ENCODE results near the gene TGFBI. TPM values are rescaled to one million over a fixed set of nuclear protein-coding genes. Genes with fewer than 3 reads are reported as not detected.

TGFBI gene
- total RNA-seq, 2 donors from 2014 or later, result 47.5 to 63.3 TPM

- Histone ChIP-seq H3K9ac (ENCODE audit: low read depth in 2 of 2, low read length in 2 of 2) (no peak overlapping the region), H3K4me3 (no peak overlapping the region), H3K4me1 (no peaks in the 10 kb centered on the region), H3K27ac (no peak overlapping the region), H3K27me3 (no peaks in the 10 kb centered on the region), H3K36me3 (no peaks in the 10 kb centered on the region), H3K9me3 (no peaks in the 10 kb centered on the region)
- DNase-seq, result no peak
- TF ChIP-seq CTCF (IDR thresholded peaks at IDR 0.05), result no peak
- intact Hi-C loops (cut with DNase I), result loop anchor here (5.0 kb wide), 1 partner anchor 145 kb away; no protein-coding TSS in a partner anchor
Measured at GRCh38 chr5:136067422-136067821, 38.6 kb downstream of the TGFBI start.

- no peak overlapping the region for H3K4me3 ChIP-seq
Measured at GRCh38 chr5:136070486-136071285, 41.9 kb downstream of the TGFBI start.

GRCh38 chr5:136073714-136074529 lies 45.1 kb downstream of the TGFBI start:
- Histone ChIP-seq H3K36me3 (no peaks in the 10 kb centered on the region), H3K27me3 (no peaks in the 10 kb centered on the region), H3K9me3 (no peaks in the 10 kb centered on the region), H3K27ac (no peak overlapping the region), H3K4me3 (no peak overlapping the region), H3K9ac (ENCODE audit: low read depth in 2 of 2, low read length in 2 of 2) (no peak overlapping the region), H3K4me1 (no peaks in the 10 kb centered on the region)
- DNase-seq, result no peak
- no peak for TF ChIP-seq CTCF (IDR thresholded peaks at IDR 0.05)
- intact Hi-C loops (cut with DNase I), result no loop called here

More at GRCh38 chr5:136070486-136071285, 41.9 kb downstream of the TGFBI start:
- no peak for DNase-seq
- intact Hi-C loops (cut with DNase I), result no loop called here
- Histone ChIP-seq H3K9ac (ENCODE audit: low read depth in 2 of 2, low read length in 2 of 2) (no peak overlapping the region), H3K27ac (no peak overlapping the region), H3K36me3 (no peaks in the 10 kb centered on the region), H3K27me3 (no peaks in the 10 kb centered on the region), H3K4me1 (no peaks in the 10 kb centered on the region), H3K9me3 (no peaks in the 10 kb centered on the region)
- TF ChIP-seq CTCF (IDR thresholded peaks at IDR 0.05), result no peak

- no peak overlapping the region for H3K9ac ChIP-seq (ENCODE audit: low read depth in 2 of 2, low read length in 2 of 2)
- intact Hi-C loops (cut with DNase I), result no loop called here
- no peak for DNase-seq
- H3K4me1 ChIP-seq, result no peaks in the 10 kb centered on the region
- H3K9me3 ChIP-seq, result no peaks in the 10 kb centered on the region
- H3K4me3 ChIP-seq, result no peak overlapping the region
- no peak for TF ChIP-seq CTCF (IDR thresholded peaks at IDR 0.05)
- no peaks in the 10 kb centered on the region for H3K27me3 ChIP-seq
- no peaks in the 10 kb centered on the region for H3K36me3 ChIP-seq
- H3K27ac ChIP-seq, result no peak overlapping the region
Measured at GRCh38 chr5:136075466-136075891, 46.7 kb downstream of the TGFBI start.

GRCh38 chr5:136076067-136076466 lies 47.3 kb downstream of the TGFBI start:
- TF ChIP-seq CTCF (IDR thresholded peaks at IDR 0.05), result no peak
- H3K4me1 ChIP-seq, result no peaks in the 10 kb centered on the region
- no peak overlapping the region for H3K4me3 ChIP-seq
- H3K9ac ChIP-seq (ENCODE audit: low read depth in 2 of 2, low read length in 2 of 2), result no peak overlapping the region
- DNase-seq, result peak; percentile 3
- no peaks in the 10 kb centered on the region for H3K36me3 ChIP-seq
- no peaks in the 10 kb centered on the region for H3K9me3 ChIP-seq
- no peaks in the 10 kb centered on the region for H3K27me3 ChIP-seq
- H3K27ac ChIP-seq, result no peak overlapping the region
- intact Hi-C loops (cut with DNase I), result no loop called here

Measured in colonic mucosa (tissue), 4 donors.